ENCODE measurements around the gene NDRG3.

The NDRG3 gene

DNA sequence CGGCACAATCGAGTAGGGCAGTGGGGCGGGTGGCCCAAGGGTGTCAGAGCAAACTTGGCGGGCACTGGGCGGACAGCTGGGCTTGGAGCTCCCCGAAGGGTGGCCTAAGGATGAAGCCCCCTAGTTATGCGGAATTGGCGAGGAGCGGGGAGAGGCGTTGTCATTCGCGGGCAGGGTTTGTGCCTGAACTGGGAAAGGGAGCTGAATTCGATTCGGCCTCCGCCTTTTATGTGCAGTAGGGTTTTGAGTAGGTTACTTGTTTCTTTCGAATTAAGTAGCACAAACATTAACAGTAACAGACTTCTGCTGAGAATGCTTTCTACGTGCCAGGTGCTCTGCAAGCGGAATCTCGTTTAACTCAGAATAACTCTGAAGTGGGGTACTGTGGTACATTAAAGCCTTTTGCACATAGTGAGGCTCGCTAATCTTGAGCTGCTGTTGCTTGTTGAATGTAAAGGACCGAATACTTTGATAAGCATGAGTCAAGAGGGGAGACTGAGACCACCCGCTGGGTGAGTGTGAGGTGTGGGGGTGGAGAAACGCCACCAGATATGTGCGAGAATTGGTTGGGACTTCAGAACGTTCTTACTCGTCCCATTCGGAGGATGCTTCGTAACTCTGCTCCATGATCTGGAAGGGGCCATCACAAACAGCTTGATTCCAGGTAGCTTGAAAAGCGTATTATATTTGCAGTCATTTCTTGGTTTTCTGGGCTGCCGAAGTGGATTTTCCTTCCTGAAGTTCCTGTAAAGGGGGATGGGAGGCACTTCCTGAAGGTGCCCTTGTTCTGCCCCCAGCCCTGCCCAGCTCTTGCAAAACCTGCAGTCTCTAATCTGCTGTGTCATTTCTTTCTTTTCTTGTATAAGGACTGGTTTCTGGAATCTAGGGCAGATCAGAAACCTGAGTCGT lies 139.5 kb downstream of the NDRG3 start:
- no peak for DNase-seq (ENCODE audit: low read depth, low spot score)

DNA sequence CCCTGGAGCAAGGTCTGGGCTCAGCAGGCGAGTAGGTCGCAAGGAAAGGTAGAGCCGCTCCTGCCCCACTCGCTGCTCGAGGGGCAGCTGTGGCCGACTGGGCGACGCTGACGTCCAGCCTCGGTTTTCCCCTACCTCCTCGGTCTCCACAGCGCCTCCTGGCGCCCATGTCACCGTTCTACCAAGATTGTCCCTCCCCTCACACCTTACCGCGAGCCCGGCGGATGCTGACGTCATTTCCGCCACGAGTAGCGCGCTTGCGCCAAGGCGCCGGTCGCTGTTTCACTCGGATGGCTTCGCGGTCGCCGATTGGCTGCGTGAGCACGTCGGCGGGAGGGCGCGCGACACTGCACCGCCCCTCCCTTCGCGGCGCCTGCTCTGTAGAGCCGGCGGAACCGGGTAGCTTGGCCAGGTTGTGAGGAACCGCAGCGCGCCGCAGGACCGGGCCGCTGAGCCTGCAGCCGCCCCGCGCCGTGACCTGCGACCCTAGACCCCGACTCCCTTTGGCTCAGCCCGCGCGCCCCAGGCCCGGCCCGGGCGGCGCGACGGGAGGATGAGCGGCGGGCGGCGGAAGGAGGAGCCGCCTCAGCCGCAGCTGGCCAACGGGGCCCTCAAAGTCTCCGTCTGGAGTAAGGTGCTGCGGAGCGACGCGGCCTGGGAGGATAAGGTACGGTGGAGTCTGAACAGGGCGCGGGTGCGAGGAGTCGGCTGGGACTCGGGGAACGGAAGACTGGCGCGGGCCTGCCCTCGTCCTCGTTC lies 140.3 kb downstream of the NDRG3 start, which contains the start of gene RAB5IF:
Gene RAB5IF (plus strand): TSS at position 381 of the 759 bp plus-strand sequence. CDS start 173 bp downstream, at position 554.
- peak; percentile 97 for DNase-seq (ENCODE audit: low read depth, low spot score)

- no peak for DNase-seq (ENCODE audit: low read depth, low spot score)
These were observed 140.9 kb downstream of the NDRG3 start for GRCh38 chr20:36604952-36605398.
